HG03060 (cell line): ENCODE data around the gene LRRC28.
"Not testable (repeated sequence)": the region's sequence is repeated elsewhere in the genome, so short reads cannot be mapped to it uniquely, and the experiment has no call there.

Experiments used
- ATAC-seq: cut with Tn5 transposase; IDR thresholded peaks from one replicate; pipeline ENCODE4 v1.9.1; 2021; ENCODE audit warnings: low read depth, moderate number of reproducible peaks; ENCODE audit not compliant: unreplicated experiment

Gene LRRC28

GRCh38 chr15:99386391-99386790 is 135.1 kb downstream of the LRRC28 start:
- ATAC-seq, result no peak

- no peak for ATAC-seq
Observed at GRCh38 chr15:99387421-99388168, 136.3 kb downstream of the LRRC28 start.

GRCh38 chr15:99390667-99391066 is 139.4 kb downstream of the LRRC28 start:
- no peak for ATAC-seq

- ATAC-seq, result no peak
Observed at GRCh38 chr15:99393641-99394040, 142.4 kb downstream of the LRRC28 start.

GRCh38 chr15:99396375-99396774 is 145.1 kb downstream of the LRRC28 start:
- no peak for ATAC-seq

GRCh38 chr15:99399061-99399460 is 147.8 kb downstream of the LRRC28 start:
- no peak for ATAC-seq

GRCh38 chr15:99399618-99400017 is 148.3 kb downstream of the LRRC28 start:
- no peak for ATAC-seq

GRCh38 chr15:99401216-99401615 is 149.9 kb downstream of the LRRC28 start:
- not testable (repeated sequence) for ATAC-seq

- no peak for ATAC-seq
Observed at GRCh38 chr15:99402014-99402729, 150.9 kb downstream of the LRRC28 start.

- ATAC-seq, result no peak
Observed at GRCh38 chr15:99403597-99403996, 152.3 kb downstream of the LRRC28 start.

- no peak for ATAC-seq
Observed at GRCh38 chr15:99404454-99404853, 153.2 kb downstream of the LRRC28 start.

GRCh38 chr15:99406120-99406519 is 154.8 kb downstream of the LRRC28 start:
- no peak for ATAC-seq

GRCh38 chr15:99406716-99407487 is 155.6 kb downstream of the LRRC28 start:
- ATAC-seq, result no peak

- no peak for ATAC-seq
Observed at GRCh38 chr15:99407716-99408115, 156.4 kb downstream of the LRRC28 start.

- no peak for ATAC-seq
Observed at GRCh38 chr15:99408236-99409096, 157.2 kb downstream of the LRRC28 start.

GRCh38 chr15:99409097-99409473 is 157.8 kb downstream of the LRRC28 start:
- ATAC-seq, result no peak

- no peak for ATAC-seq
Observed at GRCh38 chr15:99409560-99409959, 158.3 kb downstream of the LRRC28 start.

GRCh38 chr15:99410477-99410876 is 159.2 kb downstream of the LRRC28 start:
- no peak for ATAC-seq

GRCh38 chr15:99411234-99411633 is 160.0 kb downstream of the LRRC28 start:
- ATAC-seq, result no peak

- ATAC-seq, result no peak
Observed at GRCh38 chr15:99412082-99412481, 160.8 kb downstream of the LRRC28 start.
